RKO (cell line): ENCODE results near the gene TACC2.
"Not testable (repeated sequence)": the region's sequence is repeated elsewhere in the genome, so short reads cannot be mapped to it uniquely, and the experiment has no call there.

Source experiments
- DNase-seq: peaks from one replicate; pipeline ENCODE4 v3.0.0-alpha.2; 2016; ENCODE audit warnings: low spot score

Gene TACC2

GRCh38 chr10:122197611-122198222, 208.8 kb downstream of the TACC2 start:
- DNase-seq = no peak

- DNase-seq = no peak
Measured at GRCh38 chr10:122198631-122199030, 209.7 kb downstream of the TACC2 start.

GRCh38 chr10:122199070-122199469, 210.1 kb downstream of the TACC2 start:
- no peak for DNase-seq

GRCh38 chr10:122199689-122200088, 210.7 kb downstream of the TACC2 start:
- DNase-seq = no peak

GRCh38 chr10:122201401-122201800, 212.4 kb downstream of the TACC2 start:
- no peak for DNase-seq

GRCh38 chr10:122203180-122203579, 214.2 kb downstream of the TACC2 start:
- DNase-seq = not testable (repeated sequence)

- DNase-seq = no peak
Measured at GRCh38 chr10:122204691-122205489, 215.9 kb downstream of the TACC2 start.

- DNase-seq = no peak
Measured at GRCh38 chr10:122206471-122207065, 217.6 kb downstream of the TACC2 start.

- DNase-seq = no peak
Measured at GRCh38 chr10:122207163-122207562, 218.2 kb downstream of the TACC2 start.

- DNase-seq = no peak
Measured at GRCh38 chr10:122207596-122207995, 218.6 kb downstream of the TACC2 start.

- DNase-seq = no peak
Measured at GRCh38 chr10:122208571-122209430, 219.8 kb downstream of the TACC2 start.

- no peak for DNase-seq
Measured at GRCh38 chr10:122210481-122211265, 221.7 kb downstream of the TACC2 start.

GRCh38 chr10:122213364-122213763, 224.4 kb downstream of the TACC2 start:
- DNase-seq = no peak

- DNase-seq = no peak
Measured at GRCh38 chr10:122213766-122214165, 224.8 kb downstream of the TACC2 start.

- DNase-seq = no peak
Measured at GRCh38 chr10:122216047-122216446, 227.1 kb downstream of the TACC2 start.

- no peak for DNase-seq
Measured at GRCh38 chr10:122219340-122219739, 230.4 kb downstream of the TACC2 start.

- no peak for DNase-seq
Measured at GRCh38 chr10:122220736-122221135, 231.8 kb downstream of the TACC2 start.

- DNase-seq = no peak
Measured at GRCh38 chr10:122221958-122222357, 233.0 kb downstream of the TACC2 start.

- no peak for DNase-seq
Measured at GRCh38 chr10:122222638-122223037, 233.7 kb downstream of the TACC2 start.

- no peak for DNase-seq
Measured at GRCh38 chr10:122224159-122224558, 235.2 kb downstream of the TACC2 start.

- DNase-seq = no peak
Measured at GRCh38 chr10:122225330-122225729, 236.4 kb downstream of the TACC2 start.
